ENCODE results near the gene MAFB.

- TF ChIP-seq CTCF (IDR thresholded peaks at IDR 0.05; ENCODE audit: insufficient read depth, low read length, poor library complexity, severe bottlenecking) (no peak), EZH2phosphoT487 (conservative IDR thresholded peaks at IDR 0.05; ENCODE audit: low read length) (no peak)
Observed at GRCh38 chr20:40682104-40682981, 6.7 kb downstream of the MAFB start.
